OCI-LY3 (cell line): Measurements from ENCODE around the gene PRICKLE2.

Source experiments
- EZH2phosphoT487 ChIP-seq: fragments of 200-600 bp; shearing (Covaris generic); IDR thresholded peaks from 2 replicates; pipeline ENCODE4 v1.6.1; 2018; ENCODE audit warnings: antibody characterized with exemption, mixed run types, low read depth
- TF ChIP-seq, protein P1 (sequence below): fragments of 200-600, 300-600 bp; sonication (generic); IDR thresholded peaks from 2 replicates; pipeline ENCODE4 v1.5.1; 2014; ENCODE audit warnings: antibody characterized with exemption, low read length, low read depth

DNA sequence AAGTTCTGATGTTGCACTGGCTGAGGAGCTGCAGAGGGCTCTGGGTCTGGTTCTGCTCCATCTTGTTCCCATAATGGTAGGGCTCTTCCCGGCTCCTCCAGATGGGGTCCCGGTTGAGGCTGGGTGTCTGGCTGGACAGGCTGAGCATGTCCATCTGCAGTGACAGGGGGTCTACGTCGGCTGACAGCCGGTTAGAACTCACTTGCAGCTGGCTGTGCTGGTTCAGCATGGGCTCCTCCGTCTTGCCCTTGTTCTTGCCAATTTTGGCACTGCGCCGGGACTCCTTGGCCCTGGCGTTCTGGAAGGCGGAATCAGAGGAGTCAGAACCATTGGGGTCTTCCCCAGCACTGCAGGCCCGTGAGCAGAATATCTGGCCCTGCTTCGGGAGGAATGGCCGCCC is 78.1 kb downstream of the PRICKLE2 start:
- TF ChIP-seq, protein P1, sequence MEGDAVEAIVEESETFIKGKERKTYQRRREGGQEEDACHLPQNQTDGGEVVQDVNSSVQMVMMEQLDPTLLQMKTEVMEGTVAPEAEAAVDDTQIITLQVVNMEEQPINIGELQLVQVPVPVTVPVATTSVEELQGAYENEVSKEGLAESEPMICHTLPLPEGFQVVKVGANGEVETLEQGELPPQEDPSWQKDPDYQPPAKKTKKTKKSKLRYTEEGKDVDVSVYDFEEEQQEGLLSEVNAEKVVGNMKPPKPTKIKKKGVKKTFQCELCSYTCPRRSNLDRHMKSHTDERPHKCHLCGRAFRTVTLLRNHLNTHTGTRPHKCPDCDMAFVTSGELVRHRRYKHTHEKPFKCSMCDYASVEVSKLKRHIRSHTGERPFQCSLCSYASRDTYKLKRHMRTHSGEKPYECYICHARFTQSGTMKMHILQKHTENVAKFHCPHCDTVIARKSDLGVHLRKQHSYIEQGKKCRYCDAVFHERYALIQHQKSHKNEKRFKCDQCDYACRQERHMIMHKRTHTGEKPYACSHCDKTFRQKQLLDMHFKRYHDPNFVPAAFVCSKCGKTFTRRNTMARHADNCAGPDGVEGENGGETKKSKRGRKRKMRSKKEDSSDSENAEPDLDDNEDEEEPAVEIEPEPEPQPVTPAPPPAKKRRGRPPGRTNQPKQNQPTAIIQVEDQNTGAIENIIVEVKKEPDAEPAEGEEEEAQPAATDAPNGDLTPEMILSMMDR = no peak
- no peak for TF ChIP-seq EZH2phosphoT487
